Thyroid gland (tissue), 4 donors: ENCODE measurements around the gene MSH3.
"Not testable (repeated sequence)": the region's sequence is repeated elsewhere in the genome, so short reads cannot be mapped to it uniquely, and the experiment has no call there.

Source experiments
- CTCF ChIP-seq, 6 experiments: fragments of 200-600 bp in 3 of 6; fragments of 450-650 bp in 3 of 6; sonication (generic) in 3 of 6; IDR thresholded peaks; one replicate each; pipeline ENCODE4 v1.5.1; 2016 to 2019; ENCODE audit warnings: antibody characterized with exemption in 6 of 6, mild to moderate bottlenecking in 2 of 6, inconsistent platforms in 1 of 6, moderate library complexity in 1 of 6
- POLR2A ChIP-seq, 2 donors: fragments of 450-650 bp; IDR thresholded peaks; one replicate each; pipeline ENCODE4 v1.6.1; 2017; ENCODE audit warnings: antibody characterized with exemption in 2 of 2, mild to moderate bottlenecking in 2 of 2, moderate library complexity in 1 of 2

DNA sequence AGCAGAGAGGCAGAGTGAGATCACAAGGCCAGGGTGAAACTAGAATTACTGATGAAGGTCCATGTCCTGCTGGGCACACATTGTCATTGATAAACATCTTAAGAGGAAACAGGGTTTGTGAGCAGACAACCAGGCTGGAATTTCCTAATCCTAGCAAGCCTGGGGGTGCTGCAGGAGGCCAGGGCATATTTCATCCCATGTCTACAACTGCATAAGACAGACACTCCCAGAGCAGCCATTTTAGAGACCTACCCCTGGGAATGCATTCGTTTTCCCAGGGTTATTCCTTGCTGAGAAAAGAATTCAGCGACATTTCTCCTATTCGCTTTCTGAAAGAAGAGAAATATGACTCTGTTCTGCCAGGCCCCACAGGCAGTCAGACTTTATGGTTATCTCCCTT, 248.2 kb downstream of the MSH3 start:
- TF ChIP-seq CTCF, POLR2A (IDR thresholded peaks at IDR 0.05): not testable (repeated sequence)
